HEK293 (cell line): ENCODE measurements around the gene ANGPTL4.
"Not testable (repeated sequence)": the region's sequence is repeated elsewhere in the genome, so short reads cannot be mapped to it uniquely, and the experiment has no call there.

ENCODE experiments used
- ZBTB8A ChIP-seq: fragments of 450-650 bp; formaldehyde crosslinking; IDR thresholded peaks from 2 replicates; pipeline ENCODE4 v1.5.1; 2016; ENCODE audit warnings: missing biosample characterization, missing genetic modification characterization
- TF ChIP-seq, protein P1 (sequence below): fragments of 450-650 bp; formaldehyde crosslinking; IDR thresholded peaks from 2 replicates; pipeline ENCODE4 v1.5.1; 2016; ENCODE audit warnings: missing biosample characterization, missing genetic modification characterization

DNA sequence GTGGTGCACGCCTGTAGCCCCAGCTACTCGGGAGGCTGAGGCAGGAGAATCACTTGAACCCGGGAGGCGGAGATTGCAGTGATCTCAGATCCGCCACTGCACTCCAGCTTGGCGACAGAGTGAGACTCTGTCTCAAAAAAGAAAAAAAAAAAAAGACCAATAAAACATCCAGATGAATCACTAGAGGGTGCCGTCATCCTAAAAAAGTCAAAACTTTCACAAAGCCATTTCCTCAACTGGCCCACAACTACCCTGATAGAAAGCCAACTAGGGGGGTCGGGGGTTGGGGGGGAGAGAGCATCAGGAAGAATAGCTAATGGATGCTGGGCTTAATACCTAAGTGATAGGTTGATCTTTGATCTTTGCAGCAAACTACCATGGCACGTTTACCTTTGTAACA, 45.1 kb upstream of the ANGPTL4 start:
- TF ChIP-seq ZBTB8A (tag by site-specific recombination) = not testable (repeated sequence)
- TF ChIP-seq, protein P1, sequence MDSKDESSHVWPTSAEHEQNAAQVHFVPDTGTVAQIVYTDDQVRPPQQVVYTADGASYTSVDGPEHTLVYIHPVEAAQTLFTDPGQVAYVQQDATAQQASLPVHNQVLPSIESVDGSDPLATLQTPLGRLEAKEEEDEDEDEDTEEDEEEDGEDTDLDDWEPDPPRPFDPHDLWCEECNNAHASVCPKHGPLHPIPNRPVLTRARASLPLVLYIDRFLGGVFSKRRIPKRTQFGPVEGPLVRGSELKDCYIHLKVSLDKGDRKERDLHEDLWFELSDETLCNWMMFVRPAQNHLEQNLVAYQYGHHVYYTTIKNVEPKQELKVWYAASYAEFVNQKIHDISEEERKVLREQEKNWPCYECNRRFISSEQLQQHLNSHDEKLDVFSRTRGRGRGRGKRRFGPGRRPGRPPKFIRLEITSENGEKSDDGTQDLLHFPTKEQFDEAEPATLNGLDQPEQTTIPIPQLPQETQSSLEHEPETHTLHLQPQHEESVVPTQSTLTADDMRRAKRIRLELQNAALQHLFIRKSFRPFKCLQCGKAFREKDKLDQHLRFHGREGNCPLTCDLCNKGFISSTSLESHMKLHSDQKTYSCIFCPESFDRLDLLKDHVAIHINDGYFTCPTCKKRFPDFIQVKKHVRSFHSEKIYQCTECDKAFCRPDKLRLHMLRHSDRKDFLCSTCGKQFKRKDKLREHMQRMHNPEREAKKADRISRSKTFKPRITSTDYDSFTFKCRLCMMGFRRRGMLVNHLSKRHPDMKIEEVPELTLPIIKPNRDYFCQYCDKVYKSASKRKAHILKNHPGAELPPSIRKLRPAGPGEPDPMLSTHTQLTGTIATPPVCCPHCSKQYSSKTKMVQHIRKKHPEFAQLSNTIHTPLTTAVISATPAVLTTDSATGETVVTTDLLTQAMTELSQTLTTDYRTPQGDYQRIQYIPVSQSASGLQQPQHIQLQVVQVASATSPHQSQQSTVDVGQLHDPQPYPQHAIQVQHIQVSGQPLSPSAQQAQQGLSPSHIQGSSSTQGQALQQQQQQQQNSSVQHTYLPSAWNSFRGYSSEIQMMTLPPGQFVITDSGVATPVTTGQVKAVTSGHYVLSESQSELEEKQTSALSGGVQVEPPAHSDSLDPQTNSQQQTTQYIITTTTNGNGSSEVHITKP = not testable (repeated sequence)
